Loucy (cell line): ENCODE data around the gene GTSE1.

ENCODE experiments used
- H2AFZ ChIP-seq: fragments of 200-600 bp; sonication (generic); 2 replicates; pipeline ENCODE4 v1.6.0; 2016; ENCODE audit warnings: antibody characterized with exemption, mild to moderate bottlenecking, low read length, moderate library complexity
- H3F3A ChIP-seq: fragments of 200-600 bp; 2 replicates; pipeline ENCODE4 v1.6.0; 2016; ENCODE audit warnings: antibody characterized with exemption, low read depth, mild to moderate bottlenecking
- H3K27me3 ChIP-seq: fragments of 200-600 bp; sonication (generic); 2 replicates; pipeline ENCODE4 v1.6.1; 2014; ENCODE audit warnings: low read length, mild to moderate bottlenecking; ENCODE audit not compliant: insufficient read depth, poor library complexity, severe bottlenecking
- H3K36me3 ChIP-seq: fragments of 200-600 bp; sonication (generic); 2 replicates; pipeline ENCODE4 v1.6.1; 2016; ENCODE audit warnings: low read length; ENCODE audit not compliant: insufficient read depth
- H3K4me1 ChIP-seq: fragments of 200-600 bp; sonication (generic); 2 replicates; pipeline ENCODE4 v1.5.1; 2014; ENCODE audit warnings: low read length, mild to moderate bottlenecking; ENCODE audit not compliant: insufficient read depth, poor library complexity, severe bottlenecking
- H3K4me2 ChIP-seq: fragments of 200-600 bp; sonication (generic); 2 replicates; pipeline ENCODE4 v1.6.0; 2014; ENCODE audit warnings: antibody characterized with exemption, low read length, low read depth, mild to moderate bottlenecking; ENCODE audit not compliant: poor library complexity, severe bottlenecking
- H3K4me3 ChIP-seq: fragments of 200-600 bp; sonication (generic); 2 replicates; pipeline ENCODE4 v1.5.1; 2014; ENCODE audit warnings: low read length, mild to moderate bottlenecking, mixed read lengths; ENCODE audit not compliant: poor library complexity, severe bottlenecking
- H3K79me2 ChIP-seq: fragments of 200-600 bp; sonication (generic); 2 replicates; pipeline ENCODE4 v1.6.1; 2014; ENCODE audit warnings: low read length; ENCODE audit not compliant: insufficient read depth
- H3K9ac ChIP-seq: fragments of 200-600 bp; sonication (generic); 2 replicates; pipeline ENCODE4 v1.6.0; 2014; ENCODE audit warnings: mild to moderate bottlenecking, low read depth, low read length, moderate library complexity; ENCODE audit not compliant: poor library complexity, severe bottlenecking
- H3K9me2 ChIP-seq: fragments of 200-600 bp; sonication (generic); replicated peaks from 2 replicates; pipeline ENCODE4 v1.6.1; 2016; ENCODE audit warnings: low read depth, low read length, mixed read lengths
- H3K9me3 ChIP-seq: fragments of 200-600 bp; sonication (generic); 2 replicates; pipeline ENCODE4 v1.6.1; 2014; ENCODE audit warnings: mild to moderate bottlenecking, antibody characterized with exemption, low read length, low read depth; ENCODE audit not compliant: insufficient read depth
- H4K20me1 ChIP-seq: fragments of 200-600 bp; sonication (generic); 2 replicates; pipeline ENCODE4 v1.6.0; 2014; ENCODE audit warnings: antibody characterized with exemption, low read length, mild to moderate bottlenecking; ENCODE audit not compliant: insufficient read depth, poor library complexity, severe bottlenecking
- EZH2phosphoT487 ChIP-seq: fragments of 200-600 bp; IDR thresholded peaks from 2 replicates; pipeline ENCODE4 v1.6.1; 2018; ENCODE audit warnings: antibody characterized with exemption, mild to moderate bottlenecking, moderate library complexity, borderline replicate concordance
- TF ChIP-seq, protein P1 (sequence below): fragments of 200-600 bp; sonication (generic); conservative IDR thresholded peaks from 2 replicates; pipeline ENCODE4 v1.5.1; 2014; ENCODE audit warnings: mild to moderate bottlenecking, antibody characterized with exemption, low read length

Gene GTSE1

DNA sequence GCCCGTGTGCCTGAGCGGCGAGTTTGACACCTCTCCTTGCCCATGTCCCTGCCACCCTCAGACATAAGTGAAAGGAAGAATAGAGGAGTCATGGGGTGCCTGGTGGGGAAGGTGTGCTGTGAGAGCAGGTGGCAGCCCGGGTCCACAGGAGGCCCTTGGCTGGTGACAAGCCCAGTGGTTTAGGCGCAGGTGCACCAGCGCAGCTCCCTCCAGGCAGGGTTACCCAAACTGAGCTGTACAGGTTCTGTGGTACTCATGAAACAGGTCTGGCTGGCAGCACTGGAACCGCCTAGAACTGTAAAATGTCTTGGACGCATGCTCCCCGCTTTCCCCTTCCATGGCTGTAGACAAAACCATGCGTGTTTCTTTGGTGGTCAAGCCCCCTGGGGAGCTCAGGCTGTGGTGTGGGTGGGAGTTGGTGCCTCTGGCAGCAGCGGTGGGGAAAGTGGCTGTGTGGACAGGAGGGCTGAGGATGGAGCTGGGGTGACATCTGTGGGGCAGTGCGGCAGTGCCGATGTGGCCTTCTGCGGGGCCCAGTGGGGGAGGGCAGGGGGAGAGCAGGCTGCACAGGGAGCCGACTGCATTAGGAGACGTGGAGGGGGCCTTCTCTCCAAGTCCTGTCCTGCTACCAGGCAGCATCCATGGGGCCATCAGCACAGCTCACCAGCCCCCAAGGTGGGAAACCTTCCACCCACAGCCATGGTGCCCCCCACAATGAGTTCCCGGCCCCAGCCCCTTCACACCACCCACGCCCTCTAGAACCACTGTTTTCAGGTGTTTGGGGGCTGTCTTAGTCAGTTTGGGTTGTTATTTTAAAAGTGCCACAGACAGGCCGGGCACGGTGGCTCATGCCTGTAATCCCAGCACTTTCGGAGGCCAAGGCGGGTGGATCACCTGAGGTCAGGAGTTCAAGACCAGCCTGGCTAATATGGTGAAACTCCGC is 5.6 kb upstream of the GTSE1 start:
- Histone ChIP-seq H3K79me2 (peaks cover 37% of the 10 kb centered on the region), H3K4me3 (no peak overlapping the region), H2AFZ (no peak overlapping the region), H4K20me1 (no peaks in the 10 kb centered on the region), H3K9ac (peak overlapping the region; percentile 84), H3F3A (no peaks in the 10 kb centered on the region), H3K27me3 (no peaks in the 10 kb centered on the region), H3K4me2 (no peak overlapping the region), H3K4me1 (peaks cover 72% of the 10 kb centered on the region), H3K36me3 (peaks cover 8% of the 10 kb centered on the region; the same call in 1 of the 2 replicates), H3K9me3 (no peaks in the 10 kb centered on the region), H3K9me2 (no peaks in the 10 kb centered on the region)
- TF ChIP-seq, protein P1, sequence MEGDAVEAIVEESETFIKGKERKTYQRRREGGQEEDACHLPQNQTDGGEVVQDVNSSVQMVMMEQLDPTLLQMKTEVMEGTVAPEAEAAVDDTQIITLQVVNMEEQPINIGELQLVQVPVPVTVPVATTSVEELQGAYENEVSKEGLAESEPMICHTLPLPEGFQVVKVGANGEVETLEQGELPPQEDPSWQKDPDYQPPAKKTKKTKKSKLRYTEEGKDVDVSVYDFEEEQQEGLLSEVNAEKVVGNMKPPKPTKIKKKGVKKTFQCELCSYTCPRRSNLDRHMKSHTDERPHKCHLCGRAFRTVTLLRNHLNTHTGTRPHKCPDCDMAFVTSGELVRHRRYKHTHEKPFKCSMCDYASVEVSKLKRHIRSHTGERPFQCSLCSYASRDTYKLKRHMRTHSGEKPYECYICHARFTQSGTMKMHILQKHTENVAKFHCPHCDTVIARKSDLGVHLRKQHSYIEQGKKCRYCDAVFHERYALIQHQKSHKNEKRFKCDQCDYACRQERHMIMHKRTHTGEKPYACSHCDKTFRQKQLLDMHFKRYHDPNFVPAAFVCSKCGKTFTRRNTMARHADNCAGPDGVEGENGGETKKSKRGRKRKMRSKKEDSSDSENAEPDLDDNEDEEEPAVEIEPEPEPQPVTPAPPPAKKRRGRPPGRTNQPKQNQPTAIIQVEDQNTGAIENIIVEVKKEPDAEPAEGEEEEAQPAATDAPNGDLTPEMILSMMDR: no peak
- TF ChIP-seq EZH2phosphoT487: no peak

DNA sequence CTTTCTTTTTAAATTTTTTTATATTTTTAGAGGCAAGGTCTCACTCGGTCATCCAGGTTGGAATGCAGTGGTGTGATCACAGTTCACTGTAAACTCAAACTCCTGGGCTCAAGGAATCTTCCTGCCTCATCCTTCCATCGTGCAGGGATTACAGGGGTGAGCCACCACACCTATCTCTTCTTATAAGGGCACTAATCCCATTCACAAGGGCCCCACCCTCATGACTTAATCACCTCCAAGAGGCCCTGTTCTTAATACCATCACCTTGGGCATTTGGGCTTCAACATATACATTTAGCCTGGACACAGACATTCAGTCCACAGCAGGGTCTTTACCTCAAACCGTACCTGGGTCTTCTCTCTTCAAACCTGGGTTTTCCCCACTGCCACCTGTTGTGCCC is 4.5 kb upstream of the GTSE1 start:
- Histone ChIP-seq H3K79me2 (peaks cover 37% of the 10 kb centered on the region), H3K9me2 (no peaks in the 10 kb centered on the region), H3K9ac (no peak overlapping the region), H4K20me1 (no peaks in the 10 kb centered on the region), H3F3A (no peaks in the 10 kb centered on the region), H3K4me3 (no peak overlapping the region), H3K4me2 (no peak overlapping the region), H3K4me1 (peaks cover 66% of the 10 kb centered on the region), H3K36me3 (peaks cover 8% of the 10 kb centered on the region; the same call in 1 of the 2 replicates), H3K27me3 (no peaks in the 10 kb centered on the region), H3K9me3 (no peaks in the 10 kb centered on the region), H2AFZ (no peak overlapping the region)
- no peak for TF ChIP-seq EZH2phosphoT487
- TF ChIP-seq, protein P1: no peak

DNA sequence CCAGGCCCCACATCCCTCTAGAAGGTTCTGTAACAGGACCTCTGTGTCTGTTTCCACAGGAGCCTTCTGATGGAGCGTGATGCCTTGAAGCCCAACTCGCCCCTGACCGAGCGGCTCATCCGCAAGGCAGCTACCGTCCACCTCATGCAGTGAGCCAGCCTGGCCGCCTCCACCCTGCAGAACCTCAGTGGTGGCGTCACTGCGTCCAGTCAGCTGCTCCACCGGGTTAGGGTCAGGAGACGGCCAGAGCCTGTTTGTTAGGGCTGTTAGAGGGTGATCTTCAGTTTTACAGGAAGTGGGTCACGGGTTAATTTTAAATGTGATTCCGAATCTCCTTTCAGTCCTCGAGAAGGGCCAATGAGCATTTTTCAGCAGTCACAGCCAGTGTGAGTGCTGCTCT is 3.9 kb upstream of the GTSE1 start:
- Histone ChIP-seq H3F3A (no peaks in the 10 kb centered on the region), H3K27me3 (no peaks in the 10 kb centered on the region), H2AFZ (no peak overlapping the region), H3K9me2 (no peaks in the 10 kb centered on the region), H3K4me2 (no peak overlapping the region), H3K36me3 (peaks cover 8% of the 10 kb centered on the region; the same call in 1 of the 2 replicates), H3K4me1 (peaks cover 60% of the 10 kb centered on the region), H3K4me3 (no peak overlapping the region), H3K9me3 (no peaks in the 10 kb centered on the region), H3K79me2 (peaks cover 37% of the 10 kb centered on the region), H3K9ac (no peak overlapping the region), H4K20me1 (no peaks in the 10 kb centered on the region)
- no peak for TF ChIP-seq EZH2phosphoT487
- TF ChIP-seq, protein P1: no peak
